LoVo (cell line): ENCODE results near the gene GLT8D1.
"Not testable (repeated sequence)": the region's sequence is repeated elsewhere in the genome, so short reads cannot be mapped to it uniquely, and the experiment has no call there.

Experiments used
- DNase-seq: peaks from one replicate; pipeline ENCODE4 v3.0.0-alpha.2; 2016; ENCODE audit warnings: low spot score

The GLT8D1 gene, protein sequence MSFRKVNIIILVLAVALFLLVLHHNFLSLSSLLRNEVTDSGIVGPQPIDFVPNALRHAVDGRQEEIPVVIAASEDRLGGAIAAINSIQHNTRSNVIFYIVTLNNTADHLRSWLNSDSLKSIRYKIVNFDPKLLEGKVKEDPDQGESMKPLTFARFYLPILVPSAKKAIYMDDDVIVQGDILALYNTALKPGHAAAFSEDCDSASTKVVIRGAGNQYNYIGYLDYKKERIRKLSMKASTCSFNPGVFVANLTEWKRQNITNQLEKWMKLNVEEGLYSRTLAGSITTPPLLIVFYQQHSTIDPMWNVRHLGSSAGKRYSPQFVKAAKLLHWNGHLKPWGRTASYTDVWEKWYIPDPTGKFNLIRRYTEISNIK

DNA sequence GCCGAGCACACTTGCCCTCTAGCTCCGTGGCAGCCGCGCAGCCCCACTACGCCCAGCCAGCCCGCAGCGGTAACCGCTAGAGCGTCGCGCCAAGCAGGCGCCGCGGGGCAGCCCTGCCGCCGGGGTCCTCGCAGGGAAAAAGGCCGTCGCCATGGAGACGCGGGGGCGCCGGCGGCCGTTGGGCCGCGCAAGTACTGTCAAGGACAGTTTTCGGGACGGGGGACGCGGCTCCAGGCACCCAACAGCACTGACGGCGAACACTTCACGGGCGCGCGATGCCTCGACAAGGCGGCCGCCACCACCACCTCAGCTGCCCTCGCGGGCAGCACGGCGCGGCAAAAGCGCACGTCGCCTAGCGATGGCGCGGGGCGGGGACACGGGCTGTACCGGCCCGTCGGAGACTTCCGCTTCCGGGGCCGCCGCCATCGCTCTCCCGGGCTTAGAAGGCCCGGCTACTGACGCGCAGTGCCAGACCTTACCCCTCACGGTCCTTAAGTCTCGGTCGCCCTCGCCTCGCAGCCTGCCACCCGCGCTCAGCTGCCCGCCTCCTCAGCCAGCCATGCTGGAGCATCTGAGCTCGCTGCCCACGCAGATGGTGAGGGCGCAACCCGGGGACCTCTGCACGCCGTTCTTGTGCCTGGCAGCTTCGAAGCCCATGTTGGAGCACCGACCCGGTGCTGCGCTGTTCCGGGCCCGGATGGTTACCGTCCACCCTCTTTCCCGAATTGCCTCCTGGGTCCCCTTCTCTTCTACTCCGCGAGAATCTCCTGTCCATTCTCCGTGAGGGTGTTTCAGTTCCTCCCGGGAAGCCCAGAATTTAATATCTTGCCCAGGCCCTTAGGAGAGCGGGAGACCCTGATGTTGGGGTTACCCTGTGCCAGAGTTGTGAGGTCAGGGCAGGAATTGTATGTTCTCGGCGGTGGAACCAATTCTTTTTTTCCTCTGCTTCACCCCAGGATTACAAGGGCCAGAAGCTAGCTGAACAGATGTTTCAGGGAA, at the start of gene GLT8D1, which contains the start of gene SPCS1:
Gene GLT8D1 (minus strand): TSS at position 104 of the 999 bp plus-strand sequence. CDS start 5,331 bp downstream, outside the sequence.
Gene SPCS1 (plus strand): TSS at position 419 of the 999 bp plus-strand sequence. CDS start 141 bp downstream, at position 560.
- peak; percentile 89 for DNase-seq

DNA sequence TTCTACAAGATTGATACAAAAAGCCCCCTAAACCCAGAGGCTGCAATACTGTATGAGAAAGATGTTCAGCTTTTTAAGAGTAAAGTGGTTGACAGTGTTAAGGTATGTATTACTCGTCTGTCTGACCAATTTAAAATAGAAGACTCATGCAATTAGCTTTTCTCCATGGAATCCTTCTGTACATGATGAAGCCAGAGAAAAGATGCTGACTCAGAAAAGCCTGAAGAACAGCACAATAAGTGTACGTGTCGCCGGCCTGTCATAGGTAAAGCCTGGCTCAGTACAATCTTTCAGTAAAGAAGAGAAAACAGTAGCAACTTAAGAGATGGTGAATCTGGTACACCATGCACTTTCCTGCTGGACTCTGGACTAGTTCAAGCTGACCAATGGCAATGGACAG, 48.8 kb upstream of the GLT8D1 start:
- no peak for DNase-seq

DNA sequence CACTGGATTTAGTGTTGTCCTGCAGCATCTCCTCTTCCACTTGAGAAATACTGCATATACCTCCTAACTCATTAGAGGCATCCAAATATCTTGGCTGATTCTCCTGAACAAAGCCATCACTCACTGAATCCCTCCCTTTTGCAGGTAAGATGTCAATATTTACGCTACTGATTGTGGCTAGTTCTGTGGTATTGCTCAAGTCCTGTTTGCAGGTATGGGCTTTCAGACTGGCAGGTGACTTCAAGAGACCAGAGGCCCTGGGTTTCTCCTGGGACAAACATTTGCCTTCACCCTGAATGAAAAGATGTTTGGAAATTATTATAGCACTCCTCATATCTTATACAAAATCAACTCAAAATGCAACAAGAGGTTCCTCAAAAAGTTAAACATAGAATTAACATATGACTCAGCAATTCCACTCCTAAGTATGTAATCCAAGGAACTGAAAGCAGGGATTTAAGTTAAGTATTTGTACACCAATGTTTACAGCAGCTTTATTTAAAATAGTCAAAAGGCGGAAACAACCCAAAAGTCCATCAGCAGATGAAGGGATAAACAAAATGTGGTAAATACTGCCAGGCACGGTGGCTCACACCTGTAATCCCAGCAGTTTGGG, 46.6 kb upstream of the GLT8D1 start:
- no peak for DNase-seq

DNA sequence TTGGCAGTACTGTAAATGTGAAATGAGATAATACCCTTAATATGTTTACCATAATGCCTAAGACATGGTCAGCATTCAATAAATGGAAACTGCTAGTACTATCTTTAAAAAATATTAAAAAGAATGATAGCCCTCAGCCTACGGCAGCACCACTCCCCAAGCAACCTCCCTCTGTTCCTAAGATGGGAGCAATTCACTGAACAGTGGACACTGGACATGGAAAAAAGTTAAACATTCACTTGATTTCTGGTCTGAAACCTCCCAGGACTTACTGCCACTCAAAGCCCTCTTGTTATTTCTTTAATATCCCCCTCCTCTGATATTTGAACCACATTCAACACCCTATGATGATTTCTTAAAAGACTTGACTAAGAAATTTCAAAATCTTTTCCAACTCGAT, 38.1 kb upstream of the GLT8D1 start:
- DNase-seq, result no peak

DNA sequence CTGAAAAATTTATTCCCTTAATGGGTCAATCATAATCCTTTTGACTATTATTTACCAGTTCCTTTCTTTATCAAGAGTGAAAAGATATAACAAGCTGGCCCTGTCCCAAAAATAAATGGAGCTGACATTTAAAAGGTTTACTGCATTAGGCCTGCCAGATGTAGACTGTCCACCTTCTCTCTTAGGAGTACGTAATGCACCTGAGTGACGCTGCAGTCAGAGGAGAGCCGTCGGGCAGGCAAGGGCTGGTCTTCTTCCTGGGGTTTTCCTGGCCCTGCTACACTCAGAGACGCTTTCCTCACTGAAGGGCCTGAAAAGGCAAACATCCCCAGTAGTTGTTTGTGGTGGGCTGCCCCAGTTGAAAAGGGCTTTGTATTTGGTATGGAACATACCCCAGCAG, 37.6 kb upstream of the GLT8D1 start:
- no peak for DNase-seq

DNA sequence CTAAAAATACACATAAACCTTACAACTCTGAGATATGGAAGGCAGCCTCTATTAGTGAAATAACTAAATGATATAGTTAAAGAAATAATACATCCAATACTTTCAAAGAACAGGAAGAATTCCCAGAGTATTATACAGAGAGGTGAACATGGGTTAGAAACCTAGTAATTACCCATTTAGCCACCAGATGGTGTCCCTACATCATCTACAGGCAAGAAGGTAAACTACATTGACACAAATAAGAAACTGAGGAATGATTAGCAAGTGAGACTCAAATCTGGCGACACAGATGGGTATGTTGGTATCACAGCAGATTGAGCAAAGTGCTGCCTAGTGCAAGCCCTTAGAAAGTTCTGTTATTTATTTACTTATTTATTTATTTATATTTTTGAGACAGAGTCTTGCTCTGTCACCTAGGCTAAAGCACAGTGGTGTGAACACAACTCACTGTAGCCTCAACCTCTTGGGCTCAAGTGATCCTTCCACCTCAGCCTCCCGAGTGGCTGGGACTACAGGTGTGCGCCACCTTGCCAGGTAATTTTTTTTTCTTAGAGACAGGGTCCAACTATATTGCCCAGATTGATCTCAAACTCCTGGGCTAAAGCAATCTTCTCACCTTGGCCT, 36.9 kb upstream of the GLT8D1 start:
- DNase-seq, result peak; percentile 5

DNA sequence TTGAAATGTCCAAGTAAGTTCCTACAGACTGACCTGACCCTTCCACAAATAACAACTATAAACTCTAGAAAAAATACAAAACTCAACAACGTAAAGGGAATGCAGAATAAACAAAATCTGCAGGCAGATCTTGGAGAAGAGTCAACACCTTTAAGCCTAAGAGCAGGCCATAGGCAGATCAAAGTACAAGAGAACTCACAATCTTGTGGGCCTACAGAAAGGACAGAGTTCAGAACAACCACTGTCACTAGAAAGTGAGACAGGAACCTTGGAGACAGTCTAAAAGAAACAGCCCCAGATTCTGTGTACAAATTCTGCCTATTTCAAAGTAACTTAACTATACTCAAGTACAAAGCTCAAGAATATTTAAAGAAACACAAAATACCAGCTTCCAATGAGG, 34.1 kb upstream of the GLT8D1 start:
- no peak for DNase-seq

DNA sequence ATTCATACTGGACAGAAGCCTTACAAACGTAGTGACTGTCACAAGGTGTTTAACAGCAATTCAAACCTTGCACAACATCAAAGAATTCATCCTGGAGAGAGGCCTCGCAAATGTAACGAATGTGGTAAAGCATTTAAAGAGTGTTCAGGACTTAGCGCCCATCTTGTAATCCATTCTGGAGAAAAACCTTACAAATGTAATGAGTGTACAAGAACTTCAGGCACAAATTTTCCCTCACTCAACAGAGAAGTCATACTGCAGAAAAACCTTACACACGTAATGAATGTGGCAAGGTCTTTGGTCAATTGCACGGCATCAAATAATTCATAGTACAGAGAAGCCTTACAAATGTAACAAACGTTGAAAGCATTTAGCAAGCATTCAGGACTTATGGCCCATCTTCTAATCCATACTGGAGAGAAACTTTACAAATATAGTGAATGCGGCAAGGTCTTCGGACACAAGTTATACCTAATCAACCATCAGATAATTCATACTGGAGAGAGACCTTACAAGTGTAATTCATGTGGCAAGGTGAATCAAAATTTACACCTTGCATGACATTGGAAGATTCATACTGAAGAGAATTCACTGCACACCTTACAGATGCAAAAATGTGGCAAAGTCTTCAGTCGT, 27.8 kb upstream of the GLT8D1 start:
- DNase-seq, result no peak

DNA sequence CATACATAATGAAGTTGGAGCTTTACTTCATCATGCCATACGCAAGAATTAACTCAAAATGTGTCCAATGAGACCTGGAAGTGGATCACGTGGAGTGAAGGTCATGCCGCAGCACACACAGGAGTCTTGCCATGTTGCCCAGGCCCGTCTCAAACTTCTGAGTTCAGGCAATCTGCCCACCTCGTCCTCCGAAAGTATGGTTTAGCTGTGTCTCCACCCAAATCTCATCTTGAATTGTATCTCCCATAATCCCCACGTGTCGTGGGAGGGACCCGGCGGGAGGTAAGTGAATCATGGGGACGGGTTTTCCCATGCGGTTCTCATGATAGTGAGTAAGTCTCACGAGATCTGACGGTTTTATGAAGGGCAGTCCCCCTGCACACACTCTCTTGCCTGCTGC, 26.0 kb upstream of the GLT8D1 start:
- no peak for DNase-seq

DNA sequence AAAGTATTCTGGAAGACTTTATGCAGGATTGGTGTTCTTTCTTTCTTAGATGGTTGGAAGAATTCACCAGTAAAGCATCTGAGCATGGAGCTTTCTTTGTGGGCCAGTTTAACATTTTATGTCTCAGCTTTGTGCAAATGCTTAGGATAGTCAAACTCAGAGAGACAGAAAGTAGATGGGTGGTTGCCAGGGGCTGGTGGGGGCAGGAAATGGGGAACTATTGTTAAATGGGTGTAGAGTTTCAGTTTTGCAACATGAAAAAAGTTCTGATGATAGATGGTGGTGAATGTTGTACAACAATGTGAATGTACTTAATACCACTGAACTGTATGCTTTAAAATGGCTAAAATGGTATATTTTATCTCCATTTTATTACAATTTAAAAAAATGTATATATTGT, 25.1 kb upstream of the GLT8D1 start:
- no peak for DNase-seq

DNA sequence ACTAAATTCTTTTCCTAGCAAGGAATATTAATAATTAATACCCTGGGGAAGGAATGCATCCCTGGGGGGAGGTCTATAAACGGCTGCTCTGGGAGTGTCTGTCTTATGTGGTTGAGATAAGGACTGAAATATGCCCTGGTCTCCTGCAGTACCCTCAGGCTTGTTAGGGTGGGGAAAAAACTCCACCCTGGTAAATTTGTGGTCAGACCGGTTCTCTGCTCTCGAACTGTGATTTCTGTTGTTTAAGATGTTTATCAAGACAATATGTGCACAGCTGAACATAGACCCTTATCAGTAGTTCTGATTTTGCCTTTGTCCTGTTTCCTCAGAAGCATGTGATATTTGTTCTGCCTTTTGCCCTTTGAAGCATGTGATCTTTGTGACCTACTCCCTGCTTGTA, 23.2 kb upstream of the GLT8D1 start:
- not testable (repeated sequence) for DNase-seq

DNA sequence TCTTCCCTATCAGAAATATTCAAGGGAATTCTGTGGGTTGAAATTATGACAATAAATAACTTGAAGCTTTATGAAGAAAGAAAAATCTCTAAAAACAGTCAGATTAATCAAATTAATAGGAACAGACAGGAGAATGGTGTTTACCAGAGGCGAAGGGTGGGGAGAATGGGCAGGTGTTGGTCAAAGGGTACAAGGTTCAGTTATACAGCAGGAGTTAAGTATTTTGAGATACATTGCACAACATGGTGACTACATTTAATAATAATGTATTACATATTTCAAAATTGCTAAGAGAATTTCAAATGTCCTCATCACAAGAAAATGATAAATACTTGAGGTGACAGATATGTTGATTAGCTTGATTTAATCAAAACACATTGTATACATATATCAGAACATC, 18.9 kb upstream of the GLT8D1 start:
- DNase-seq, result no peak

DNA sequence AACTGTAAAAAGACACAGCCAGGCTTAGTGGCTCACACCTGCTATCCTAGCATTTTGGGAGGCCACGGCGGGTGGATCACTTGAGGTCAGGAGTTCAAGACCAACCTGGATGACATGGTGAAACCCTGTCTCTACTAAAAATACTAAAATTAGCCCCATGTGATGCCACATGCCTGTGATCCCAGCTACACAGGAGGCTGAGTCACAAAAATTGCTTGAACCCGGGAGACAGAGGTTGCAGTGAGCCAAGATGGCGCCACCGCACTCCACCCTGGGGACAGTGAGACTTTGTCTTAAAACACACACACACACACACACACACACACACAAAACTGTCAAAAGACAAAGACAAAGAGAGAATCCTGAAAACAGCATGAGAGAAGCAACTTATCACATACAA, 18.3 kb upstream of the GLT8D1 start:
- DNase-seq, result no peak

DNA sequence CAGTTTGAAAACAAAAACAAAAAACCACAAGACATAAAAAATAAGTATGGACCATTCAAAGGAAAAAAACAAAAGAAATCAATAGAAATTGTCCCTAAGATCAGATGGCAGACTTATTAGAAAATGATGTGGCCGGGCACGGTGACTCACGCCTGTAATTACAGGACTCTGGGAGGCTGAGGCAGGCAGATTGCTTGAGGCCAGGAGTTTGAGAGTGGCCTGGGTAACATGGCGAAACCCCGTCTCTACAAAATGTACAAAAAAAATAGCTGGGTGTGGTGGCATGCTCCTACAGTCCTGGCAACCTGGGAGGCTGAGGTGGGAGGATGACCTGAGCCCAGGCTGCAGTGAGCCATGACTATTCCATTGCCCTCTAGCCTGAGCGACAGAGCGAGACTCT, 16.9 kb upstream of the GLT8D1 start:
- DNase-seq, result no peak

DNA sequence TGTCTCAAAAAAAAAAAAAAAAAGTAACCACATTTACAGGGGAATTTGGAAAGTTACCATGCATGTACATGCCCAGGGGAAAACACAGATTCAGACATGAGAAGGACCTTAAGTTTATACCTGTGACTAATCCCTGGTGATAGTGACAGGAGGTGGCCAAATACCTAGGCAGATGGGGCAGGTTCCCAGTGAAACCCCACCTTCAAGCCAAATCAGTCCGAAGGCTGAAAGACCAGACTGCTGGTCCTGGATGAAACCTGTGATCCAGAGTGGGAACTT, 16.1 kb upstream of the GLT8D1 start:
- no peak for DNase-seq

DNA sequence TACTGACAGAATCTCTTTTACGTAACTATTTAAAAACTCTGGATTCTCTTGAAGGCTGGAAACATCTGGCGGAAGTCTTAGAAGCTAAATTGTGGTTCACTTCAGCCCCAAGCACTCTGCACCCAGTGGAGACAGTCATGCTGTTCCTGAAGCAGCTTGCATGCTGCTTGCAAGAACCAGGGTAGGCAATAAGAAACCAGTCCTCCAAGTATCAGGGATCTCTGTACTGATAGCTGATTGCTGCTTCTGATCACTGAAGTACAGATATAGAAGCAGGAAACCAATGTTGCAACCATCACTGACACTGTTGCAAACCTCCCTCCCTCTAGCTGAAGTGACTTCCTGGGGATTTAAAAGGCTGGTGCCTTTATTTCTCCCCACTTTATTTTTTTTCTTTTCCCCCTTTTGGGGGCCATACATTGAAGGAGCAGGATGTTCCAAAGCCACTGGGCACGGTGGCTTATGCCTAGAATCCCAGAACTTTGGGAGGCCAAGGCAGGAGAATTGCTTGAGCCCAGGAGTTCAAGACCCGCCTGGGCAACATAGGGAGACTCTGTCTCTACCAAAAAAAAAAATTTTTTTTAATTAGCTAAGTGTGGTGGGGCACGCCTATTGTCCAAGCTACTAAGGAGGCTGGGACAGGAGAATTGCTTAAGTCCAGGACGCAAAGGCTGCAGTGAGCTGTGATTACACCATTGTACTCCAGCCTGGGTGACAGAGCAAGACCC, 15.6 kb upstream of the GLT8D1 start:
- DNase-seq, result no peak

DNA sequence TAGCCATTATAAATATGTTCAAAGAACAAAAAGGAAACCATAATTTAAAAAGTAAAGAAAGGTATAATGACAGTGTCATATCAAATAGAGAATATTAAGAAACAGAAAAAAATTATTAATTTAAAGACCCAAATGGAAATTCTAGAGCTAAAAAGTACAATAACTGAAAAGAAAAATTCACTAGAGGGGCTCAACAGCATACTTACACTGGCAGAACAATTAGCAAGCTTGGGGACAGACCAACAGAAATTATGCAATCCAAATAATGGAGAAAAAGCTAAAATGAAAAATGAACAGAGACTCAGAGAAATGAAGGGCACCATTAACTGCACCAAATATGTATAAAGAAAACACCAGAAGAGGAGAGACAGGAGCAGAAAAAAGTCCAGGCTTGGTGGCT, 14.0 kb upstream of the GLT8D1 start:
- DNase-seq, result no peak

DNA sequence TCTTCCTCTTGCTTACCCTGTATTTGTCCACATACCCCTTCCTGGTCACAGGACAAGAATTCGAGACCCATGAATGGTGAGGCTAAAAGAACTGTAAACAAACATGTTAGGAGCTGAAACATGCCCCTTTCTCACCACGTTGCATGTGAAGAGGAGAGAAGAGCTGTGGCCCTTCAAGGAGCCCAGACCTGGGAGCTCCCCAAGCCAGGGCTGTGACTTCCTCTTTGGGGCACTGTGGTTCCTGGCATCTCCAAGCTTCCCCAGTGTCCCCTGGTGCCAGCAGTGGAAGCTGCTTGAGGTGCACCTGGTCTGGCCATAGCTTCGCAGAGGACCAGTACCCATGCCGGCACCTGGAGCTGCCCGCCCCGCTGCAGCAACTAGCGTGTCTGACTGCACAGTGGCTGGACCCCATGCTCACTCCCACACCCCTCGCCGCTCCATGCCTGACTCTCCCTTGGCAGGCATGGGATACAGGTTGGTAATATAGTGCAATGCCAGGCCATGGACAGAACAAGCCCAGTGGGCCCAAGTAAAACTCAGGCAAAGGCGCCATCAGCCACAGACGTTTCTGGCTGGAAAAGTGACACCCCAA, 10.2 kb upstream of the GLT8D1 start:
- no peak for DNase-seq

DNA sequence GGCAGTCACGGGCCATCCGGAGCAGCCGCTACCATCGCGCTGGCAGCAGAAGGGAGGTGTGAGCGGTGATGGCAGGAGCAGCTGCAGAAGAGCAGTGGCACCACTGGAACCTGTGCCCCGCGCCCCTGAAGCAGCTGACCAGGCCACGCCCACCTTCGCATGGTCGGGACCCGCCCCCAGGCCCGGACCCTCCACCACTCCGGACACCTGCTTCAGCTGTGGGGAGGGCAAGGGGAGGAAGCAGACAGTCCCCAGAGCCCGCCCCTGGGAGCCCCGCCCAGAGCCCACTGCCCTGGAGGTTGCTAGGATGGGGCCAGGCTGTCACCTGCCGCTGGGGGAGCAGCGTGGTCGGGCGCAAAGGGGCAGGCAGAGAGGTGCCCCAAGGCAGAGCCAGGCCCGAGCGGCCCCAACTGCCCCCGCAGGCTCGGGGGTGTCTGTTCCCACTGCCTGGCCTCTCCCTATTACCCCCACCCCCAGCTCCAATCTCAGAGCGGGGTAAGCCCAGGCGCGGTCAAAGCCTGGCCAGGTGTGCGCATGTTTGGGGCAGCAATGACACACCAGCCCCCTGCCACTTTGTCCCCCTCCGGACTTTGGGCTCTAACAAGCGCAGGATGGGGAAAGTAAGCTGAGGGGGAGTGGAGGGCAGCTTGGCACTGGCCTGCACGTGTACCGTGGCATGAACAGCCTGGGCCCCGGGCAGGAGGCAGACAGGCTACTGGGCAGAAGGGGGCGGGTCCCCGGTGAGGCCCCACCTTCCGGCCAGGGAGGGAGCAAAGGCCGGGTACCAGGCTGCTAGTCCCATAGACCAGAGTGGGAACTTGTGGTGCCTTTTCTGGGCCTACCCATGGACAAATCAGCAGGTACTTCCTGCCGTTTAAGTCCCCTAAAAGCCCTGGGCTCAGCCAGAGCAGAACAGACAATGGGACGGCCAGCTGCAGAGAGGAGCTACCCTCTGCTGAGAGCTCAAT, 9.0 kb upstream of the GLT8D1 start:
- DNase-seq, result no peak
